Activated CD4-positive, CD25-positive, alpha-beta regulatory T cell treated with anti-CD3 and anti-CD28 coated beads, Interleukin-2, amount 50 U/mL, for 16 hours (primary cell): ENCODE results near the gene HIVEP3.

Experiments used
- DNase-seq: peaks from one replicate; pipeline ENCODE4 v3.0.0-alpha.2; 2020; ENCODE audit warnings: low read depth, low spot score

Gene HIVEP3

GRCh38 chr1:41468122-41468762 is 450.5 kb downstream of the HIVEP3 start:
- DNase-seq: no peak

GRCh38 chr1:41467673-41468072 is 451.0 kb downstream of the HIVEP3 start:
- DNase-seq: no peak

GRCh38 chr1:41466146-41466545 is 452.6 kb downstream of the HIVEP3 start:
- DNase-seq: no peak

GRCh38 chr1:41465741-41466140 is 453.0 kb downstream of the HIVEP3 start:
- DNase-seq: no peak

- DNase-seq: no peak
These were observed 453.8 kb downstream of the HIVEP3 start for GRCh38 chr1:41464885-41465284.

GRCh38 chr1:41463516-41463915 is 455.2 kb downstream of the HIVEP3 start:
- DNase-seq: no peak

GRCh38 chr1:41462680-41463004 is 456.1 kb downstream of the HIVEP3 start:
- DNase-seq: no peak

GRCh38 chr1:41461790-41462679 is 456.7 kb downstream of the HIVEP3 start:
- DNase-seq: no peak

- no peak for DNase-seq
These were observed 461.7 kb downstream of the HIVEP3 start for GRCh38 chr1:41456847-41457540.
